Measurements from ENCODE around the gene PFKFB3. TPM values are rescaled to one million over a fixed set of nuclear protein-coding genes. Genes with fewer than 3 reads are reported as not detected.
"Not testable (repeated sequence)": the region's sequence is repeated elsewhere in the genome, so short reads cannot be mapped to it uniquely, and the experiment has no call there.

The PFKFB3 gene
- total and polyA plus RNA-seq, 8 donors: 10.0 to 28.4 (median 17.8) TPM

DNA sequence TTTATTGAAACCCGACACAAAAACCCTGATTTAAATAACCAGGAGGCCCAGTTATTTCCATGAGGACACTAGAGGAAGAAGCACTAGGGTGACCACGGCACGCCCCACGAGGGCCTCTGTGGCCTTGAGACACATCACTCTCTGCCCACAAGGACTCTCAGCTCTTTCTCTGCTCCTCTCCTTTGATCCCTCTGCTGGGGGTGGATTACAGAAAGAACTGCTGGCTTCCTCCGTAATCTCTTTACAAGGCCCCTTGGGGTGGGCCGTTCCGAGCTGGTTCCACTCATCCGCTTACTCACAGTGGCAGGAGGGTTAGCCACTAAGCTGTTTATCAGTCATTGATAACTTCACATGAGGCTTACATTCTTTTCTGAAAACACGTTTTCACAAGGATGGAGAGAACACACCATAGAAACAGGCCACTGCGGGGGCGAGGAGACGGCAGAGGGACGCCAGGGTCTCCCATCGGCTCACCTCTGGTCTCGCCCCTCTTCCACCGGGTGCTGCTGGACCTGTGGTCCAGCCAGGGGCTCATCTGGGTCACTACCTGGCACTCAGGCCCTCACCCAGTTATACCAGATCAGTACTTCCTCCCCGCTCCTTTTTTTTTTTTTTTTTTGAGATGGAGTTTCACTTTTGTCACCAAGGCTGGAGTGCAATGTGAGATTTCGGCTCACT lies 17.6 kb upstream of the PFKFB3 start:
- TF ChIP-seq, protein P1, sequence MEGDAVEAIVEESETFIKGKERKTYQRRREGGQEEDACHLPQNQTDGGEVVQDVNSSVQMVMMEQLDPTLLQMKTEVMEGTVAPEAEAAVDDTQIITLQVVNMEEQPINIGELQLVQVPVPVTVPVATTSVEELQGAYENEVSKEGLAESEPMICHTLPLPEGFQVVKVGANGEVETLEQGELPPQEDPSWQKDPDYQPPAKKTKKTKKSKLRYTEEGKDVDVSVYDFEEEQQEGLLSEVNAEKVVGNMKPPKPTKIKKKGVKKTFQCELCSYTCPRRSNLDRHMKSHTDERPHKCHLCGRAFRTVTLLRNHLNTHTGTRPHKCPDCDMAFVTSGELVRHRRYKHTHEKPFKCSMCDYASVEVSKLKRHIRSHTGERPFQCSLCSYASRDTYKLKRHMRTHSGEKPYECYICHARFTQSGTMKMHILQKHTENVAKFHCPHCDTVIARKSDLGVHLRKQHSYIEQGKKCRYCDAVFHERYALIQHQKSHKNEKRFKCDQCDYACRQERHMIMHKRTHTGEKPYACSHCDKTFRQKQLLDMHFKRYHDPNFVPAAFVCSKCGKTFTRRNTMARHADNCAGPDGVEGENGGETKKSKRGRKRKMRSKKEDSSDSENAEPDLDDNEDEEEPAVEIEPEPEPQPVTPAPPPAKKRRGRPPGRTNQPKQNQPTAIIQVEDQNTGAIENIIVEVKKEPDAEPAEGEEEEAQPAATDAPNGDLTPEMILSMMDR (IDR thresholded peaks at IDR 0.05): no peak
- DNase-seq (no peak), FAIRE-seq (no peak), ATAC-seq (no peak)
- Histone ChIP-seq H3K36me3 (no peaks in the 10 kb centered on the region), H3K27me3 (no peaks in the 10 kb centered on the region), H3K27ac (no peak overlapping the region), H3K4me3 (no peak overlapping the region), H3K4me1 (peaks cover 0 to 5% (median 0%) of the 10 kb centered on the region in 3 donors), H3K9me3 (no peaks in the 10 kb centered on the region)
- WGBS, 2 donors: 87 to 91% methylated on average over 18 of the region's 18 CpGs
- intact Hi-C loops (cut with DNase I): no loop called here

DNA sequence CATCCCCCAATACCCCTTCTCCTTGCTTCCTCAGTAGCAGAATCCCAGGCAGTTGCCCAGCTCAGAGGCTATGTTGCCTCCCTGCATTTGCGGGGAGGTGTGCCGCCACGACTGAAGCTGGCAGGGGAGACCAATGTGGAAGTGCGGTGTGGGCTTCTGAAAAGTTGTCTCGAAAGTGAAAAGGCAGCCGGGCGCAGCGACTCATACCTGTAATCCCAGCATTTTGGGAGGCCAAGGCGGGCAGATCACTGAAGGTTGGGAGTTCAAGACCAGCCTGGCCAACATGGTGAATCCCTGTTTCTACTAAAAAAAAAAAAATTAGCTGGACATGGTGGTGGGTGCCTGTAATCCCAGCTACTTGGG lies 15.9 kb upstream of the PFKFB3 start:
- intact Hi-C loops (cut with DNase I): no loop called here
- H3K4me3 ChIP-seq: no peak overlapping the region
- H3K9me3 ChIP-seq: no peaks in the 10 kb centered on the region
- no peaks in the 10 kb centered on the region for H3K36me3 ChIP-seq
- H3K27ac ChIP-seq: no peak overlapping the region
- no peak for FAIRE-seq
- no peak for DNase-seq
- ATAC-seq: no peak
- H3K4me1 ChIP-seq: peaks cover 0 to 8% (median 0%) of the 10 kb centered on the region in 3 donors
- no peaks in the 10 kb centered on the region for H3K27me3 ChIP-seq
- WGBS, 2 donors: 87 to 93% methylated on average over 9 of the region's 9 CpGs
- TF ChIP-seq, protein P1 (IDR thresholded peaks at IDR 0.05): no peak

DNA sequence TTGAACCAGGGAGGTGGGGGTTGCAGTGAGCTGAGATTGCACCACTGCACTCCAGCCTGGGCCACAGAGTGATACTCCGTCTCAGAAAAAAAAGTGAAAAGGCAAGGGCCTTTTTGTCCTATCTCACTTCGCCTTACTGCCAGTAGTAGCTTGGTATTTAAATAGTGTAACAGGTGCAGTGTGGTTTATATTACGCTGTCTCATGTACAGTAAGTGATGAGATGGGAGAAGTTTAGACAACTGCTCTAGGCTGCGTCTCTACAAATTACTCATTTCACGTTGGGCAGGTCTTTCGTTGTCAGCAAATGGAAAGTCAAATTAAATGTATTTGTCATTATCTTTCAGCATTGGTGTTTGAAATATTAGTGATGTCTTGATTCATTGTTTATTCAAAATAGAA lies 15.5 kb upstream of the PFKFB3 start:
- intact Hi-C loops (cut with DNase I): no loop called here

DNA sequence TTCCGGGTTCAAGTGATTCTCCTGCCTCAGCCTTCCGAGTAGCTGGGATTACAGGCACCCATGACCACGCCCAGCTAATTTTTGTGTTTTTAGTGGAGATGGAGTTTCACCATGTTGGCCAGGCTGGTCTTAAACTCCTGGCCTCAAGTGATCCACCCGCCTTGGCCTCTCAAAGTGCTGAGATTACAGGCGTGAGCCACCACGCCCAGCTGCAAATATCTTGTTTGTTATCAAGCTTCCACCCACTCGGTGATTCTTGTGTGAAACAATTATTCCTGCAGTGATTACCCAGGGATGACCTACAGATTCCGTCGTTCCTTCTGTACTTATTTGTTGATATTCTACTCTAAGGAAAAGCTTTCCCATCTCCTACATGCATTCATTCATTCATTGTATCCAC lies 12.7 kb upstream of the PFKFB3 start:
- ATAC-seq; H3K27me3 ChIP-seq; H3K4me3 ChIP-seq; H3K27ac ChIP-seq; intact Hi-C loops (cut with DNase I); FAIRE-seq; H3K36me3 ChIP-seq; H3K4me1 ChIP-seq; DNase-seq; H3K9me3 ChIP-seq: not testable (repeated sequence)
- 91 to 93% methylated on average over 9 of the region's 9 CpGs for WGBS, 2 donors

More for the DNA sequence above, 15.5 kb upstream of the PFKFB3 start:
- H3K27ac ChIP-seq: no peak overlapping the region
- H3K4me3 ChIP-seq: no peak overlapping the region
- H3K9me3 ChIP-seq: no peaks in the 10 kb centered on the region
- H3K27me3 ChIP-seq: no peaks in the 10 kb centered on the region
- TF ChIP-seq, protein P1 (IDR thresholded peaks at IDR 0.05): no peak
- no peaks in the 10 kb centered on the region for H3K36me3 ChIP-seq
- WGBS, 2 donors: 87 to 88% methylated on average over 6 of the region's 6 CpGs
- FAIRE-seq (no peak), DNase-seq (no peak), ATAC-seq (no peak)
- H3K4me1 ChIP-seq: peaks cover 0 to 8% (median 0%) of the 10 kb centered on the region in 3 donors

DNA sequence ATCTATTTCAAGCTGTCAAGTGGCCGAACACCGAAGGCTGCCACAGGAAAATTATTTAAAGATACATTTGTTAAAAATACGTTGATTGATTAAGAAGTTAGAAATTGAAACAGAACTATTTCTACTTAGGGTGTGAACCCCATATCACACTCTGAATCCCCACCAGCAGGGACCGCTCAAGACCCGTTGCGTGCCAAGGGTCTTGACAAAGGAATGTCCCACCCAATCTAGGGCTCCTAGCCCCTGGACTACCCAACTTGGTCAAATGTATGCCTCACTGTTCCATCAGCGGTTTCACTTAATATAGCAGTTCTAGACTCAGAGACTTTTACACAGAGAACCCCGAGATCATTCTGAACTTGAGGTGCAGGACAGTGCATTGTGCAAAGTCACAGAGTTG lies 11.6 kb upstream of the PFKFB3 start:
- ATAC-seq (no peak), DNase-seq (no peak), FAIRE-seq (no peak)
- intact Hi-C loops (cut with DNase I): no loop called here
- Histone ChIP-seq H3K4me1 (peaks cover 0 to 7% (median 3%) of the 10 kb centered on the region in 3 donors), H3K4me3 (no peak overlapping the region), H3K36me3 (no peaks in the 10 kb centered on the region), H3K27ac (peak overlapping the region in 1 of 4 donors; percentile 61), H3K9me3 (no peaks in the 10 kb centered on the region), H3K27me3 (no peaks in the 10 kb centered on the region)
- 55 to 56% methylated on average over 8 of the region's 8 CpGs for WGBS, 2 donors
- TF ChIP-seq, protein P1 (IDR thresholded peaks at IDR 0.05): no peak
